HG03045 (cell line): ENCODE data around the gene USP53.
A peak's percentile ranks its signal among the peaks of the same experiment; 100 is the strongest.
"Not testable (repeated sequence)": the region's sequence is repeated elsewhere in the genome, so short reads cannot be mapped to it uniquely, and the experiment has no call there.

Source experiments
- ATAC-seq: cut with Tn5 transposase; IDR thresholded peaks from one replicate; pipeline ENCODE4 v1.9.1; 2021; ENCODE audit warnings: mild to moderate bottlenecking, moderate library complexity; ENCODE audit not compliant: unreplicated experiment

Gene USP53

DNA sequence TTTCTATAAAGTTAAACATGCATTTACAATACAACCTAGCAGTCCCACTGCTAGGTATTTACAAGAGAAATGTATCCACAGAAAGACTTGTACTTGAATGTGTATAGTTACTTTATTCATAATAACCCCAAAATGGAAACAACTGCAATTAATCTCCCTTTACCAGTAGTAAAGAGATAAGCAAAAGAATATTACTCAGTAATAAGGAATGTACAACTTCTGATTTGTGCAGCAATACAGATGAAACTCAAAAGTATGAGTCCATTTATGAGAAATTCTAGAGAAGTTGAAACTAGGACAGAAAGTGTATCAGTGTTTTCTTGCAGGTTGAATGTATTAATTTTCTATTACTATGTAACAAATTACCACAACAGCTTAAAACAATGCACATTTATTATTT, 15.2 kb downstream of the USP53 start:
- ATAC-seq, result no peak

DNA sequence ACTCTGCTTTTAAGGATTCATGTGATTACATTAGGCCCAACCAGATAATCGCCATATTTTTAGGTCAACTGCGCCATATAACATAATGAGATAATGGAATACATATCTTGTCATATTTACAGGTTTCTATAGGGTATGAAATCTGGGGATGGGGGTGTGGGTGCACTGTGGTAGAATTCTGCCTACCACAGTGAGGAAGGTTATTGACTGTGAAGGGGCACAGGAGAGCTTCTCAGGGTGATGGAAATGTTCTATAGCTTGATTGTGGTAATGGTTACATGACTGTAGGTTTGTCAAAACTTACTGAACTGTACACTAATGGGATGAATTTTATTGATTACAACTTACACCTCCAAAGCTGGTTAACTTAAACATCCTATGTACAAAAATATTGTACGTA, 15.9 kb downstream of the USP53 start:
- ATAC-seq, result no peak

DNA sequence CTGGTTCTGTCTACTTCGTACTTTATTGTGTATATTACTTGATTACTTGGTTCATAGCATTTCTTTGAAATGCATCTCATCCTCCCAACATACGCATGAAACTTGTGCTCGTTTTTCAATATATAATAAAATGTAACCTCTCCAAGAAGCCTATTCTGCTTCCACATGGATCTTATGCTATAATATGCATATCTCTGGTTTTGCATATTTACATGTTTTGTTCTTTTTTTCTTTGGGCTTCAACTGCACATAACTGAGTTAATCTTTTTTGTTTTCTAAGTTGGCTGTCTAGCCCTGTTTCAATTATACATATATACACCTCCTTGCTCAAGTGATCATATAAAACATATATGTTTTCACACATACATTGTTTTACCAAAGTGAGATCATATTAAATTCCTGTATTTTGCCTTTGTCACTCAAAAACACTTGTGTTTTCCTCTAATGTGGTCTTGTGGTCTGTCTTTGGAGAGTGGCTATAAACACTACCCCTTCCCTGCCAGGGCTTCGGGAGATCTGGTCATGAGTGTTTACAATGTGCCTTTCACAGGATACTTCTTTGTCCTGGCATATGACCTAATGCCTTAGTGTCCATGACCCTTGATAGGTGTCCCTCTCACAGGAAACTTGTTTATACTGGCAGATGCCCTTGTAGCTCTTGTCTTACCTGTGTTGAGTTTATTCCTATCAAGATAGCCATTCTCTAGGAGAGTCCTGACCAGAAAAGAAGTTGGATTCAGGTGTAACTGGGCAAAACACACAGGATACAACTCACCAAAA, 17.6 kb downstream of the USP53 start:
- no peak for ATAC-seq

DNA sequence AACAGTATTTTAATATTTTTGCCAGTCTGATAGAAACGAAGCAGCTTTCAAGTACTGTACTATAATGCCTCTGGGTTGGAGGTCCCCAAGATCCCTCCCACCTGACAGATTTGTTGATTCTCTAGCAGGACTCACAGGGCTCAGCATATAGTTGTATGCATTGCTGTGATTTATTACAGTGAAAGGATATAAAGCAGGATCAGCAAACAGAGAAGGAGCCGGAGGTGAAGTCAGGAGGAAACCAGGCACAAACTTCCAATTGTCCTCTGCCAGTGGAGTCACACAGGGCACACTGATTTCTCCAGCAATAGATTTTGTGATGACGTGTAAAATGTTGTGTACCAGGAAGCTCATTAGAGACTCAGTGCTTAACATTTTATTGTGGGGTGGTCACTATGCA, 19.0 kb downstream of the USP53 start:
- ATAC-seq, result no peak

DNA sequence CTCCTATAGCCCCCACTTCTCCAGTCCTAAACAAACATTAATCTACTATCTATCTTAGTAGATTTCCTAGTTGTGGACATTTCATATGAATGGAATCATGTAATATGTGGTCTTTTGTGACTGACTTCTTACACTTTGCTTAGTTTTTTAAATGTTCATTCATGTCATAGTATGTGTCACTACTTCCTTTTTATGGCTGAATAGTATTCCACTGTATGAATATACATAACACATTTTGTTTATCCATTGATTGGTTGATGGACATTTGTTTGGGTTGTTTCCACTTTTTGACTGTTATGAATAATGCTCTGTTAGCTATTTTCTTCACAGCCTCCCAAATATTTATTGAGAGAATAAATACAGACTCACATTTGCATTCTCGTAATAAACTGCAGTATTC, 19.8 kb downstream of the USP53 start:
- no peak for ATAC-seq

DNA sequence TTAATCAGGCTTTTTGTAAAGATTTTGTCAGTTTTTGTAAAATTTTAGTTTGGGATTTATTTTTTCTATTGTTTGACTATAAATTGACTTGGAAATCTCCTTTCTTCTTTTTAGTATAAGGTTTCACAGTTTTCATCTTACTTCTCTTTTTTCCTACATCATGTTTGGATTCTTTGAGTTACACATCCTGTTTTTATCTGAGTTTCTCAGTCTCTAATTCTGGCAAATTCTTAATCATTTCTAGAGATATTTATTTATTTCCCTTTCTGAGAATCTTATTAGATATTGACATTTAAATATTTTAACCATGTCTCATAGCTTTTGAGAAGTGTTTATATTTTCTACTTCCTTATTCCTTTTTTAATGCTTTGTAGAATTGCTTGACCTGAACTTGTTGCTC, 20.7 kb downstream of the USP53 start:
- no peak for ATAC-seq

DNA sequence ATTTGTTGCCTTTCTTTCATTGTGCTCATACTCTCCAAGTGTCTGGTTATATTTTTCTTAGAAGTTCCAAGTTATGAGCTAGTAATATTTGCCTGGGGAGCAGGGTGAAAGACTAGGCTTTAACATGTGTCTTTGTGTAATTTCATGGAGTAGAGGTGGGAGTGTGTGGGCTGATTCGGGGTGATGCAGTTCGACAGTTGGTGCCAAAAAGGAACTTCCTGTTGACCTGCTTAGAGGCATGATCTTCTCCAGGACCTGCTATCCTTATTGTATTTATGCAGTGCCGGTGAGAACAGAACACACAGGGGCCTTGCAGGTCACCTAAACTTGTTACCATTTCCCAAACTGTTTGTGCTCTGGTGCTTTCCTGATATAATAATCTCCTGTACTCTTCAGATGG, 21.2 kb downstream of the USP53 start:
- ATAC-seq, result no peak

DNA sequence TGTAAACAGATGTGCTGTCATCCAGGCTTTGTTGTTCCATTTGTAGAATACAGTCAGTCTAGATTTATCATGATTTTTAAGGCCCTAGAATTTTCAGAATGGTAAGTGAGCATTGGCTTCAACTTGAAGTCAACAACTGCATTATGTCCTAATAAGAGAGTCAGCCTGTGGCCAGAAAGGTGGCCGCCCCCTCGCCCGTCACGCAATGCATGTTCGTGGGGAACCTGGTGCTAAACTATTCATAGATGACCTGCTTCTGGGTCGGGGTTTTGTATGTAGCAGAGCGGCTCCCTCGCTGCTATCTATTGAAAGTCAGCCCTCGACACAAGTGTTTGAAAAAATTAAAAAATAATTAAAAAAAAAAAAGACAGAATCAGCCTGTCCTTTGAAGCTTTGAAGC, 24.7 kb downstream of the USP53 start:
- no peak for ATAC-seq

DNA sequence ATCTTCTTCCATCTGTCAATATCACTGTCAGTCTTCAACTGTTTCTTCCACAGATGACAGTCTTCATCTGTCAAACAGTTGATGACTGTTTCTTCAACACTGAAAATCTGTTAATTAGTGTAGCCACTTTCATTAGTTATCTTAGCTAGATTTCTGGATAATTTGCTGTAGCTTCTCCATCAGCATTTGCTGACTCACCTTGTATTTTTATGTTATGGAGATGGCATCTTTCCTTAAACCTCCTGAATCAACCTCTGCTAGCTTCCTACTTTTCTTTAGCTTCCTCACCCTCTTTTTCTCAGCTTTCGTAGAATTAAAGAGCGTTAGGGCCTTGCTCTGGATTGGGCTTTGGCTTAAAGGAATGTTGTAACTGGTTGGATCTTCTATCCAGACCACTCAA, 25.1 kb downstream of the USP53 start:
- ATAC-seq, result no peak

DNA sequence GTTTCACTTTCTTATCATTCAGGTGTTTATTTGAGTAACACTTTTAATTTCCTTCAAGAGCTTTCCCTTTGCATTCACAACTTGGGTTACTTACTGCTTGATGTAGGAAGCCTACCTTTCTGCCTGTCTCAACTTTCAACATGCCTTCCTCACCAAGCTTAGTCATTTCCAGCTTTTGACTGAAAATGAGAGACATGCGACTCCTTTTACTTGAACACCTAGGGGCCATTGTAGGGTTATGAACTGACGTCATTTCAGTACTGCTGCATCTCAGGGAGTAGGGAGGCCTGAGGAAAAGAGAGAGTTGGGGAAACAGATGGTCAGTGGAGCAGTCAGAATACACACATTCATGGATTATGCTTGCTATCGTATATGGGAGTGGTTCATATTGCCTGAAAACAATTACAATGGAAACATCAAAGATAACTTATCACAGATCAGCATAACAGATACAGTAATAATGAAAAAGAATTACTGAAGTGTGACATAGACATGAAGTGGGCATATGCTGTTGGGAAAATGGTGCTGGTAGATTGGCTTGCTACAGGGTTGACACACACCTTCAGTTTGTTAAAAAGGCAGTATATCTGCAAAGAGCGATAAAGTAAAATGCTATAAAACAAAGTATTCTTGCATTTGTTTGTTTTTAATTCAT, 25.7 kb downstream of the USP53 start:
- peak; percentile 99 for ATAC-seq

DNA sequence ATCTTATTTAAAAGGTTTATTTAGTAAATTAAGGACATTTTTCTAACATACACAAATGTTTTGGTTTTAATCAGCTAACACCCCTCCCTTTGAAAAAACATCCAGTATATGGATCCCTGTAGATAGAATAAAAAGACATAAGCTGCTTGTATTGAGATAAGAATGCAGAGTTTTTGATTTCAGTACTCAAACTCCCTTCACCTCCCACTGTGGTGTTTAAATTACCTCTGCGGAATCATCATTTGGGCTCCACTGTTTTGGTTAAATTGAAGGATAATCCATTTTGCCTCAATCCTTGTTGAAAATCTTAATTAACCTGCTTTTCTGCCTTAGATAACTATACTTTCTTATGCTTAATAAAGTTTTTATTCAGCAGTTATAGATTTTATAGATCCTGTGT, 27.6 kb downstream of the USP53 start:
- ATAC-seq, result no peak

DNA sequence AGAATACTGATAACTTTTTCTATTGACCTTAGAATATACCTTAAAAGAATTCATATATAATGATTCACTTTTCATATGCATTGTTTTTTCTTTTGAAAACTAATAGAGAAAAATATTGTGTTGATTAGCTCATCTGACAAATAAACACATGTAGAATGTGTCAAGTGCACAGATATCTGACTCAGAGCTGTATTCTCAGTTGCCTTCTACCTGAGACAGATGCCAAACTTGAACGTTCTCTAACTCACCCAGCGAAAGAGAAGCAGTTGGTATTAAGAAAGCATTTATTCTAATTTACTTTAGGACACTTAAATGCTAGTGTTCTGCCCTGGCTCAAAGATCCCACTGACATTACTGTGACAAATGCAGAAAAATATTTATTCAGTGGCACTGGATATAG, 28.1 kb downstream of the USP53 start:
- ATAC-seq, result no peak

DNA sequence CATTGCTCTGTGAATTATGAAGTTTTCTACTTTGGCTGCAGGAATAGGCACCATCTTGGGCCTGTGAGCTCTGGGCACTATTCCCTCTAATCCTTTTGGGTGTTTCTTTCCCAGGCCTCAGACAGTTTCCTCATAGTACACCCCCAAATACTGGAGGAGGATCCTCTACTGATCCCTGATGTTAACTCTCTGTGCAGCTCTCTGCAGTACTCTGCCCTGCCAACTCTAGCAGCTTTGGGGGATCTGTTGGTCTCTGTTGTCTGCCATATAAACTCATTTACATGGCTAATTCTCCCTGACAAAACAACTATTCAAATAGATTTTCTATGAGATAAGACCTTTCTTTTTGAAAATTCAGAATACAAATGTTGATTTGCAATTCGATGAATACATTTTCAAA, 29.9 kb downstream of the USP53 start:
- no peak for ATAC-seq

DNA sequence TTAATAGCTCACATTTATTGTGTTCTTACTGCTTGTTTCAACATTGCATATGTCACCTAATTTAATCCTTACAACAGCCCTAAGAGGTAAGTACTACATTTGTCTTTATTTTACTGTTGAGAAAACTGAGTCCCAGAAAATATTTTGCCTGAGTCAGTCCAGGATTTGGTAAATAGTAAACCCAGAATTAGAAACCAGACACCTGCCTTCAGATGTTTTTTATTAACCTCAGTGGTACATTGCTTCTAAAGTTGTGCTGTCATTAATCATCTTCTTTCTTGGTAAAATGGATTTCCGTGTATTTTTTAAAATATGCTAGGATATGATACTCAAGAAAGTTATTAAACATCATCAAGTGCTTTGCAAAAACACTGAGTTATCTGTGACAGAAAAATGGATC, 31.4 kb downstream of the USP53 start:
- ATAC-seq, result no peak

DNA sequence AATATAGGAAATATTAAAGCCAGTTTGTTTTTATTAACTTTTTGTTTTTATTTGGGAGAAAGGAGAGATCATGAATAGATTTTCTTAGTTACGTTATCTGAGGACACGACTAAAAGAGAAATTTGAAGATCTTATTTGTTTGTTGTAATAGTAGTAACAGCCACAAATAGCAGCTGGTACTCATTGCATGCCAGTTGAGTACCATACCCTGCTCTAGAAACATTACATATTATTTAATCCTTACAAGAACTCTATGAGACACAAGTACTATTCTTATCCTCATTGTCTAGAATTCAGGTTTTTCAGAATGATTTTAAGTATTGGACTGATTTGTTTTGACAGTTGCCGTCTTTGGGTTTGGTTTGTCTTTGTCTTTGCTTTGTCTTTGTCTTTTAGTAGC, 31.8 kb downstream of the USP53 start:
- no peak for ATAC-seq

DNA sequence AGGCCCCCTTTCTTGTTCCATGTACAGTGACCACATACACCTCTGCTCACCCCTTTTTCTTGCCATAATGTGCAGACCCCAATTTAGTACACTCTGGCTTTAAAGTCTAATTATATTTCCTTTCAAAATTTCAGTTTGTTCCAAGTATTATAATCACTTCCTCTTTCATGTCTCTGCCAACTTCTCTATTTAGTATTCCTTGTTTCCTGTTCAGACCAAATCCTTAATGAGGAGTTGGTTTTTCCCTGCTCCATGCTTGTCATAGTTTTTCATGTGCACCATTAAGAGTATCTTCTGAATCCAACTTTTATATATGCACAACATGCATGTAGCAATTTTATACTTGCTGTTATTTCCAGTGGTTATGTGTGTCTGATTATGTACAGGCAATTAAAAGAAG, 32.3 kb downstream of the USP53 start:
- ATAC-seq, result no peak

DNA sequence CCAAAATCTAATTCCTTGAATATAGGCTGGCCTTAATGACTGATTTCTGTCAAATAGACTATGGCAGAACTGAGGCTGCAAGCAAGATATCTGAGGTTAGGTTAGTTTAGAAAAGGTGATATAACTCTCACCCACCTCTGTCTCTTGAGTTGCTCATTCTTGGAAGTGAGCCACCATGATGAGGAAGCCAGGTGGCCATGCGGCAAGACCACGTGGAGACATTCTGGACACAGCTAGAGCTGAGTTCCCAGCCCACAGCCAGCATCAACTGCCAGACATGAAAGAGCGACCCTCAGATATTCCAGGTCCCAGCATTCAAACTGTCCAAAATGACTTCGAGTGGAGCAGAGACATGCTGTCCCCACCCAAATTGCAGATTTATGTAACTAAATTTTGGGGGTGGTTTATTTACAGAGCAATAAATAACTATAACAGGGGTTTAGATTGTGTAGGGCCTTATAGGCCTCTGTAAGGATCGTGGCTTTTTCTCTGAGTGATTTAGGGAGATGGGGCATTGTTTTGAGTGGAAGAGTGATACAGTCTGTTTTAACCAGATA, 33.7 kb downstream of the USP53 start:
- no peak for ATAC-seq

DNA sequence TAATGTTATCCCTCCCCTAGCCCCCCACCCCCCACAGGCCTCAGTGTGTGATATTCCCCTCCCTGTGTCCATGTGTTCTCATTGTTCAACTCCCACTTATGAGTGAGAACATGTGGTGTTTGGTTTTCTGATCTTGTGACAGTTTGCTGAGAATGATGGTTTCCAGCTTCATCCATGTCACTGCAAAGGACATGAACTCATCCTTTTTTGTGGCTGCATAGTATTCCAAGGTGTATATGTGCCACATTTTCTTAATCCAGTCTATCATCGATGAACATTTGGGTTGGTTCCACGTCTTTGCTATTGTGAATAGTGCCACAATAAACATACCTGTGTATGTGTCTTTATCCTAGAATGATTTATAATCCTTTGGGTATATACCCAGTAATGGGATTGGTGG, 38.5 kb downstream of the USP53 start:
- not testable (repeated sequence) for ATAC-seq

DNA sequence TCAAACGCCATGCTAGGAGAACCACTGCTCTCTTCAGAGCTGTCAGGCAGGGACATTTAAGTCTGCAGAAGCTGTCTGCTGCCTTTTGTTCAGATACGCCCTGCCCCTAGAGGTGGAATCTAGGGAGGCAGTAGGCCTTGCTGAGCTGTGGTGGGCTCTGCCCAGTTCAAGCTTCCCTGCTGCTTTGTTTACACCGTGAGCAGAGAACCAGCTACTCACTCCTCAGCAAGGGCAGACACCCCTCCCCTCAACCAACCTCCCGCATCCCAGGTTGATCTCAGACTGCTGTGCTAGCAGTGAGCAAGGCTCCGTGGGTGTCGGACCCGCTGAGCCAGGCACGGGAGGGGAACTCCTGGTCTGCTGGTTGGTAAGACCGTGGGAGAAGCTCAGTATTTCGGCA, 42.7 kb downstream of the USP53 start:
- ATAC-seq, result not testable (repeated sequence)

DNA sequence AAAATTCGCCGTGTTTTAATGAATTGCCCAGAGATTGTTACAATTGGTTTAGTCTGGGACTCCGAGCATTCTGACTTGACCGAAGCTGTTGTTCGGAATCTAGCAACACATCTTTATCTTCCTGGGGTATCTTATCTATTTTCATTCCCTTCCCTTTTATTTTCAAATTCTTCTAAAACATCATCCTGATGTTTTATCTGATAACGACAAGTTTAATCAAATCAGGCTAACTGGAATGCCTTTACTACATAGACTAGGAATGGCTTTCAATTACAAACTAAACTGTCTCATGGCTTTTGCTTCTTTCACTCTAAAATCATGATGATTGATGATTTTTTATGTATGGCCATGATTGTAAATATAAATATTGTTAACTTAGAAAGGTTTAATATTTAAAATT, 48.0 kb downstream of the USP53 start:
- ATAC-seq, result no peak

DNA sequence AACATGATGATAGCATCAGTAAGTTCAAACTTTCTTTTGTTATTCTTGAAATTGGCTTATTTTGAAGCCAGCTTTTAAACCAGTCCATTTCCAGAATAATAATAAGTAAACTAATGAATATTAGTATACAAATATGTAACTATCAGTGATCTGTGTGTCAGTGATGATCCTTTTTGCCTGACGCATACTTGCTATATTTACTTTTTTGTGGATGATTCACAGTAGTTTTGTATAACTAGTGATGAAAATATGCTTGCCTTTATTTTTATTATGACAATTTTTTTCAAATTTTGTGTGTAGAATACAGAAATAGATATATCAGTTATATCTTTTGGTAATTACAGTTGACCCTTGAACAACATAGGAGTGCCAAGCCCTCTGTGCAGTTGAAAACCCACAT, 49.5 kb downstream of the USP53 start:
- ATAC-seq, result no peak

DNA sequence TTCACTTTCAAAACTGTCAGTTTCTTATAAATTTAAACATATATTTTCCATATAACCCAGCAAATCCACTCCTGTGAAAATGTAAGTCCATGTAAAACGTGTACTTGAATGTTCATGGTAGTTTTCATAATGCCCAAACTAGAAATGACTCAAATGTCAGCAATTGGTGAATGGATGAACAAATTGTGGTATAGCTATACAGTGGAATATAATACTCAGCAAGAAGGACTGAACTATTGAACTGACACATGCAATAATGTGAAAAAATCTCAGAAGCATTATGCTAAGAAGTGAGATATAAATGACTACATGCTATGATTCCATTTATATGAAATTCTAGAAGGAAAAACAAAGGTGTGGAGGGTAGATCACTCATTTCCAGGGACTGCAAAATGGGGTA, 52.2 kb downstream of the USP53 start:
- no peak for ATAC-seq

DNA sequence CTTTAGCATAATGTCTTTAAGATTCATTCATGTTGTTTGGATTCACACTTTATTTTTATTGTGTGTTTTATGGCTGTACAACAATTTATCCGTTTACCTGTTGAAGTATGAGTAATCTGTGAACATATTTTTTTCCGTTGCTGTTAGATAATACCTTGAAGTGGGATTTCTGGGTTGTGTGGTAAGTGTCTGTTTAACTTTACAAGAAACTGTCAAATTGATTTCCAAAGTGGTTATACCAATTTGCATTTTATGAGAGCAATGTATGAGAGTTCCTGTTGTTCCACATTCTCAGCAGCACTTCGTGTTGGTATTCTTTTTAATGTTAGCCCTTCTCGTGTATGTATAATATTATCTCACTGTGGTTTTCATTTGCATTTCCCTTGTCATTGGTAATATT, 53.6 kb downstream of the USP53 start:
- no peak for ATAC-seq
